Measurements from ENCODE around the gene CEP170B.
"Not testable (repeated sequence)": the region's sequence is repeated elsewhere in the genome, so short reads cannot be mapped to it uniquely, and the experiment has no call there.

- TF ChIP-seq, protein P1, sequence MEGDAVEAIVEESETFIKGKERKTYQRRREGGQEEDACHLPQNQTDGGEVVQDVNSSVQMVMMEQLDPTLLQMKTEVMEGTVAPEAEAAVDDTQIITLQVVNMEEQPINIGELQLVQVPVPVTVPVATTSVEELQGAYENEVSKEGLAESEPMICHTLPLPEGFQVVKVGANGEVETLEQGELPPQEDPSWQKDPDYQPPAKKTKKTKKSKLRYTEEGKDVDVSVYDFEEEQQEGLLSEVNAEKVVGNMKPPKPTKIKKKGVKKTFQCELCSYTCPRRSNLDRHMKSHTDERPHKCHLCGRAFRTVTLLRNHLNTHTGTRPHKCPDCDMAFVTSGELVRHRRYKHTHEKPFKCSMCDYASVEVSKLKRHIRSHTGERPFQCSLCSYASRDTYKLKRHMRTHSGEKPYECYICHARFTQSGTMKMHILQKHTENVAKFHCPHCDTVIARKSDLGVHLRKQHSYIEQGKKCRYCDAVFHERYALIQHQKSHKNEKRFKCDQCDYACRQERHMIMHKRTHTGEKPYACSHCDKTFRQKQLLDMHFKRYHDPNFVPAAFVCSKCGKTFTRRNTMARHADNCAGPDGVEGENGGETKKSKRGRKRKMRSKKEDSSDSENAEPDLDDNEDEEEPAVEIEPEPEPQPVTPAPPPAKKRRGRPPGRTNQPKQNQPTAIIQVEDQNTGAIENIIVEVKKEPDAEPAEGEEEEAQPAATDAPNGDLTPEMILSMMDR (IDR thresholded peaks at IDR 0.05), result not testable (repeated sequence)
- TF ChIP-seq POLR2AphosphoS5 (IDR thresholded peaks at IDR 0.05), result not testable (repeated sequence)
These were observed 25.2 kb downstream of the CEP170B start for GRCh38 chr14:104890292-104890691.

Data from prostate gland (tissue), 2 donors.